GM23248 (cell line): ENCODE measurements around the gene MFAP3L. TPM values are rescaled to one million over a fixed set of nuclear protein-coding genes. Genes with fewer than 3 reads are reported as not detected.

ENCODE experiments used
- DNase-seq: peaks from one replicate; pipeline ENCODE4 v3.0.0-alpha.2; 2015
- H2AFZ ChIP-seq: fragments of 200-600 bp; sonication (generic); 2 replicates; pipeline ENCODE4 v1.6.1; 2016; ENCODE audit warnings: antibody characterized with exemption
- H3F3A ChIP-seq: fragments of 200-600 bp; sonication (generic); 2 replicates; pipeline ENCODE4 v1.6.1; 2016; ENCODE audit warnings: mild to moderate bottlenecking, antibody characterized with exemption, mixed run types; ENCODE audit not compliant: insufficient read depth
- H3K27ac ChIP-seq: fragments of 200-600 bp; sonication (generic); 2 replicates; pipeline ENCODE4 v1.5.1; 2016; ENCODE audit warnings: mild to moderate bottlenecking
- H3K27me3 ChIP-seq: fragments of 200-600 bp; sonication (generic); replicated peaks from 2 replicates; pipeline ENCODE4 v1.6.1; 2016; ENCODE audit warnings: mild to moderate bottlenecking; ENCODE audit not compliant: insufficient read depth
- H3K36me3 ChIP-seq: fragments of 200-600 bp; sonication (generic); 2 replicates; pipeline ENCODE4 v1.6.1; 2016; ENCODE audit warnings: low read depth, mild to moderate bottlenecking
- H3K4me1 ChIP-seq: fragments of 200-600 bp; sonication (generic); 2 replicates; pipeline ENCODE4 v1.6.1; 2016; ENCODE audit warnings: mild to moderate bottlenecking; ENCODE audit not compliant: insufficient read depth
- H3K4me2 ChIP-seq: fragments of 200-600 bp; sonication (generic); one replicate; pipeline ENCODE4 v1.6.1; 2016; ENCODE audit warnings: mild to moderate bottlenecking; ENCODE audit not compliant: unreplicated experiment
- H3K4me3 ChIP-seq: fragments of 200-600 bp; sonication (generic); 2 replicates; pipeline ENCODE4 v1.5.1; 2016; ENCODE audit warnings: mild to moderate bottlenecking
- H3K79me2 ChIP-seq: fragments of 200-600 bp; sonication (generic); 2 replicates; pipeline ENCODE4 v1.6.1; 2016; ENCODE audit warnings: mild to moderate bottlenecking; ENCODE audit not compliant: insufficient read depth
- H3K9ac ChIP-seq: fragments of 200-600 bp; sonication (generic); 2 replicates; pipeline ENCODE4 v1.6.1; 2016; ENCODE audit warnings: mild to moderate bottlenecking
- H3K9me2 ChIP-seq: fragments of 200-600 bp; sonication (generic); 2 replicates; pipeline ENCODE4 v1.6.1; 2016; ENCODE audit warnings: mixed run types, mild to moderate bottlenecking, moderate library complexity; ENCODE audit not compliant: insufficient read depth
- H3K9me3 ChIP-seq: fragments of 200-600 bp; sonication (generic); one replicate; pipeline ENCODE4 v1.6.1; 2017; ENCODE audit warnings: low read depth
- H4K20me1 ChIP-seq: fragments of 200-600 bp; sonication (generic); 2 replicates; pipeline ENCODE4 v1.6.0; 2016; ENCODE audit not compliant: insufficient read depth
- EZH2 ChIP-seq: fragments of 200-600 bp; sonication (generic); IDR thresholded peaks from 2 replicates; pipeline ENCODE4 v1.6.1; 2018; ENCODE audit warnings: antibody characterized with exemption, mild to moderate bottlenecking; ENCODE audit not compliant: insufficient read depth, poor library complexity, severe bottlenecking
- EZH2phosphoT487 ChIP-seq: fragments of 200-600 bp; sonication (generic); IDR thresholded peaks from 2 replicates; pipeline ENCODE4 v1.6.1; 2018; ENCODE audit warnings: antibody characterized with exemption, moderate library complexity, mild to moderate bottlenecking, low read depth; ENCODE audit not compliant: insufficient read depth
- WGBS, 2 experiments: methylation state at CpG; one replicate each; pipeline ENCODE4 v1.1.6; 2015 to 2017; ENCODE audit warnings: low lambda C conversion rate in 2 of 2, low coverage in 1 of 2; ENCODE audit errors: missing lambda C conversion rate in 2 of 2; 5-methylcytosine and 5-hydroxymethylcytosine counted together
- in situ Hi-C: fragments of 300-500 bp; cut with MboI; formaldehyde crosslinking; loops from 2 replicates; pipeline ENCODE4 v1.15.0; 2020
- polyA plus RNA-seq: library from polyadenylated mRNA; unstranded; fragments of >200 nt; fragmentation: Nextera tagmentation; extraction: Ambion mirVana; gene quantifications from 2 replicates; pipeline ENCODE4 v1.2.1, GENCODE V29; 2016
- total RNA-seq: library from RNA; depleted of rRNA; stranded (reverse); fragments of >200 nt; shearing (Covaris generic); gene quantifications from 2 replicates; pipeline ENCODE4 v1.2.3, GENCODE V29; 2014

The MFAP3L gene
- total and polyA plus RNA-seq, 2 experiments from 2014 or later: 6.4 to 20.8 TPM

DNA sequence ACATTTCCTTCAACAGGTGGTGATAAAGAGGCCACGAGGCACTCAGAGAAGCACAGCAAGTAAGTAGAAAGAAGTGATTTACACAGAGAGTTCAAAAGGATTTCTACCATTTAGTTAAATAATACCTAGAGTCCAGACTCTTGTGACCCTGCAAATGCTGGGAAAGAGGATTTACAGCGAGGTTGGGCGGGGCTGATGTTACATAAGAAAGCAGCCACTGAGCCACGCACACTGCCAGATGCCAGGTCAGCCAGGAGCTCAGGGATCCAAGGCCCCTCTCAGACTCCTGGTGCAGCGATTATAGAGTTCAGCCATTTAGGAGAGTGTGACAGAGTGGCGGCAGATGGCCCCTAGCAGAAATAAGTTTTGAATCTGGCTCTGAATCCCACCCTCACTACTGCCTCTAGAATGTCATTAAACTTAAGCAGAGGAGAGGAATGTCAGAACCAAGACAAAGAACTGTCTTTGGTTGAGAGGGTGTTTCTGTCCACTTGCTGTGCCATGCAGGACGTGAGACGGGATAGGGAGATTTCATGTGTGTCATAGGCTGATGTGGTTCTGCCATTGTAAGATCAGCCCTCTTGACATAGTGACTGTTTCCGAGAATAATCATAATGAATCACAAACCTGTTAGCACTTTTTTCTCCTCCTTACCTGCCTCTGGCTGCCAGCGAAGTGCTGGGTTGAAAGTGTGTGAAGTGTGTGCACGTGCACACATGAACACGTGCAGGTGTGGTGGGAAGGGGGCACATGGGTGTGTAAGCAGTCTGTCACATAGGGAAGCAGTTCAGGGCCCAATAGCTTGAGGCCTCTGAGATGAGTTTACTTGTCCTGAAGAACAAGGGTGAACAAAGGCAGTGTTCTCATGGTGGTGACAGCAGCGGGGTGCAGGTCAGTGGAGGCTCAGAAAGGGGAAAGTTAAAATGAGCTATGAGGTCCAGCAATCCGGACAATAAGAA is 50.1 kb downstream of the MFAP3L start:
- Histone ChIP-seq H3K9ac (0 out of 2 replicates have a peak overlapping the region, but pooled peaks have one; percentile 17), H3K4me3 (peak overlapping the region; percentile 40; the same call in 1 of the 2 replicates), H3K36me3 (no peaks in the 10 kb centered on the region), H3K27ac (peak overlapping the region; percentile 53), H3K79me2 (no peaks in the 10 kb centered on the region), H3K4me1 (peaks cover 33% of the 10 kb centered on the region), H3K27me3 (no peaks in the 10 kb centered on the region), H2AFZ (peak overlapping the region; percentile 38; the same call in 1 of the 2 replicates), H4K20me1 (no peaks in the 10 kb centered on the region), H3F3A (peaks cover 18% of the 10 kb centered on the region), H3K9me2 (no peaks in the 10 kb centered on the region), H3K4me2 (peak overlapping the region; percentile 67), H3K9me3 (no peaks in the 10 kb centered on the region)
- TF ChIP-seq EZH2: no peak
- TF ChIP-seq EZH2phosphoT487: no peak
- DNase-seq: peak; percentile 38
- 47% methylated on average over 14 of the region's 14 CpGs for WGBS, 2 experiments
- in situ Hi-C loops: no loop called here

DNA sequence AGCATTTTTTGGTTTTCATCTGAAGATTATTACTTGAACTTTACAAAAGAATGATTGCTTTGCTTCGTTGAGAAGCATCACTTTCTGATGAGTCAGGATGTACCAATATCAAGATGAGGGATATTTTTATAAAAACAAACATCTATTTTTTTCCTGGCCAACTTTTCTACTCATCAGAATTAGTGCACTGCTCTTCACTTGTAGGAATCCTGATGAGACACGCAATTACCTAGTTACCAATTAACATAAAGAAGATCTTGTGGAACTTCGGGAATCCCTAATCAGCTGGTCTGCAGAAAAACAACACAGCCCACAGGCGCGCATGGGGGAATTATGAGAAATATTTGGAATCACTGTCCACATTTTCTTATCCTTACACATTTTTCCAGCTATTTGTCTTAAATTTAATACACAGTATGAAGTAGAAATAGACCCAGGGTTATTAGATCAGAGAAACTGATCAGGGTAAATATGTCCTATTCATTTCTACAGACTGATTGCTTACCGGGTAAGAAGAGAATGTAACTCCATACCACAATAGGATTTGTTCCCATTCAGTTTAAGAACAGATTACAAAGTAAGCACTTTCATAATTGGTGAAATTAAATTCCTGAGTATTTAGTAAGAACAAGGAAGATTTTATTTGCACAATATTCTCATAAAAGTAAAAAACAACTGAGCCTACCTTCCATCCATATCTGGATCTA is 50.9 kb downstream of the MFAP3L start:
- Histone ChIP-seq H3K36me3 (no peaks in the 10 kb centered on the region), H3K4me3 (peak overlapping the region; percentile 40), H3K4me1 (peaks cover 42% of the 10 kb centered on the region), H2AFZ (peak overlapping the region; percentile 38), H3K27me3 (no peaks in the 10 kb centered on the region), H3K9ac (0 out of 2 replicates have a peak overlapping the region, but pooled peaks have one; percentile 17), H3K9me2 (no peaks in the 10 kb centered on the region), H3K4me2 (peak overlapping the region; percentile 67), H4K20me1 (no peaks in the 10 kb centered on the region), H3F3A (peaks cover 22% of the 10 kb centered on the region), H3K79me2 (no peaks in the 10 kb centered on the region), H3K9me3 (no peaks in the 10 kb centered on the region), H3K27ac (peak overlapping the region; percentile 53)
- peak; percentile 62 for DNase-seq
- TF ChIP-seq EZH2phosphoT487: no peak
- TF ChIP-seq EZH2: no peak
- in situ Hi-C loops: no loop called here
- WGBS, 2 experiments: 23 to 26% methylated on average over 6 of the region's 6 CpGs

DNA sequence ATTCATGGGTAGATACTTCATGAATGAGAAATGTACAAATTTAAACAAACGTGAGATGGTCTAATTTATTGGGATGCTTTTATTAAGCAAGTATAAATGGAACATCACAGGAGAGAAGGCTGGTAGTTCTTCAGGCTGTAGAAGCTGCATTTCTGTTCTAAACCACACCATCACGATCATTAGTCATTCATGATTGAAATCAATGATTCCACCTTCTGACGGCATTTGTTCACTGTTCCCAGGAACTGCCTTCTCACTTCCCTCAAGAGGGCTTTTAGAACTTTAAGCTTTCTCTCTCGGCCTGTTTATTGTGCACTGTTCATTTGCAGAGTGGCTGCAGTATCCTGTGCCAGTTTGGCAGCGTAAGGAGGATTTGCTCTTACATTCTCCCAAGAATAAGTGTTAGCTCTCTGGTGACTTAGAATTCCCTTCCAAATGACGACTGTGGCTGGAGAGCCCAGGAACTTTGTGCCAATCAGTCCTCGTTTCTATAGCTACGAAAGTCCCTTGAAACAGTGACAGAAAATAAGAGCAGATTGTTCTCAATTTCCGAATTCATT is 54.7 kb downstream of the MFAP3L start:
- Histone ChIP-seq H3F3A (peaks cover 37% of the 10 kb centered on the region), H4K20me1 (no peaks in the 10 kb centered on the region), H3K4me2 (peak overlapping the region; percentile 1), H3K79me2 (no peaks in the 10 kb centered on the region), H3K9me3 (no peaks in the 10 kb centered on the region), H3K27ac (peak overlapping the region; percentile 50), H3K4me1 (peaks cover 53% of the 10 kb centered on the region), H3K9ac (peak overlapping the region; percentile 21), H2AFZ (peak overlapping the region; percentile 61), H3K27me3 (no peaks in the 10 kb centered on the region), H3K36me3 (no peaks in the 10 kb centered on the region), H3K9me2 (no peaks in the 10 kb centered on the region), H3K4me3 (no peak overlapping the region)
- in situ Hi-C loops: no loop called here
- DNase-seq: peak; percentile 73
- WGBS, 2 experiments: 27 to 33% methylated on average over 9 of the region's 9 CpGs
- TF ChIP-seq EZH2phosphoT487 (no peak), EZH2 (no peak)

DNA sequence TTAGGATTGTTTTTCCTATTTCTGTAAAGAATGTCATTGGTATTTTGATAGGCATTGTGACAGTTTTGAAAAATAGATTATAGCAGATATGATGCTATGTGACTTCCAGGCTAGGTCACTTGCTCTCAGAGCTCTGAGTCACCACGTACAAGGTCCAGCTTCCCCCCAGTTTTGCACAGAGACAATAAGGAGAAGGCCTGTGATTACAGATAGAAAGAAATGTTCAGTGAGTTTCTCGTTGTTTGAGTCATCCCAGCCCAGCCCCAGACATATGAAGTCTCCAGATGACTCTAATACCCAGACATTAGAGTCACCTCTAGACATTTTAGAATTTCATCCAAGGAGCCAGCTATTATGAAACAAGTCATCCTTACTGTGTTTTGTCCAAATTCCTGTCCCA is 57.2 kb downstream of the MFAP3L start:
- 1 to 2% methylated on average over 2 of the region's 2 CpGs for WGBS, 2 experiments
- peaks cover 19% of the 10 kb centered on the region for H3F3A ChIP-seq
- no peaks in the 10 kb centered on the region for H4K20me1 ChIP-seq
- H3K4me3 ChIP-seq: no peak overlapping the region
- H3K4me2 ChIP-seq: peak overlapping the region; percentile 30
- H3K79me2 ChIP-seq: no peaks in the 10 kb centered on the region
- H3K9me3 ChIP-seq: no peaks in the 10 kb centered on the region
- peak; percentile 95 for DNase-seq
- no peaks in the 10 kb centered on the region for H3K9me2 ChIP-seq
- H3K36me3 ChIP-seq: no peaks in the 10 kb centered on the region
- no peak overlapping the region for H2AFZ ChIP-seq
- TF ChIP-seq EZH2phosphoT487 (no peak), EZH2 (no peak)
- no peaks in the 10 kb centered on the region for H3K27me3 ChIP-seq
- peak overlapping the region; percentile 83 for H3K27ac ChIP-seq
- H3K9ac ChIP-seq: no peak overlapping the region
- in situ Hi-C loops: no loop called here
- H3K4me1 ChIP-seq: peaks cover 31% of the 10 kb centered on the region
